Left hindlimb (tissue), 1 donor: ENCODE results near the gene ELP4.
A peak's percentile ranks its signal among the peaks of the same experiment; 100 is the strongest.

ENCODE experiments used
- DNase-seq: peaks from one replicate; pipeline ENCODE4 v3.0.0-alpha.2; 2018

Gene ELP4

GRCh38 chr11:31783252-31783651 lies 273.7 kb downstream of the ELP4 start:
- DNase-seq, result no peak

- DNase-seq, result no peak
Observed at GRCh38 chr11:31784611-31785010, 275.0 kb downstream of the ELP4 start.

- DNase-seq, result no peak
Observed at GRCh38 chr11:31786996-31787685, 277.6 kb downstream of the ELP4 start.

- DNase-seq, result no peak
Observed at GRCh38 chr11:31788085-31788484, 278.5 kb downstream of the ELP4 start.

- no peak for DNase-seq
Observed at GRCh38 chr11:31790649-31791048, 281.1 kb downstream of the ELP4 start.

GRCh38 chr11:31792036-31792435 lies 282.5 kb downstream of the ELP4 start:
- no peak for DNase-seq

GRCh38 chr11:31792456-31792855 lies 282.9 kb downstream of the ELP4 start:
- no peak for DNase-seq

- DNase-seq, result no peak
Observed at GRCh38 chr11:31793264-31793663, 283.7 kb downstream of the ELP4 start.

- no peak for DNase-seq
Observed at GRCh38 chr11:31794548-31794947, 285.0 kb downstream of the ELP4 start.

- no peak for DNase-seq
Observed at GRCh38 chr11:31795706-31796498, 286.3 kb downstream of the ELP4 start.

- no peak for DNase-seq
Observed at GRCh38 chr11:31796499-31797189, 287.1 kb downstream of the ELP4 start.

- no peak for DNase-seq
Observed at GRCh38 chr11:31797190-31798056, 287.9 kb downstream of the ELP4 start.

GRCh38 chr11:31798057-31798553 lies 288.5 kb downstream of the ELP4 start:
- no peak for DNase-seq

GRCh38 chr11:31798554-31799434 lies 289.2 kb downstream of the ELP4 start:
- DNase-seq, result peak; percentile 45

- peak; percentile 22 for DNase-seq
Observed at GRCh38 chr11:31799435-31800397, 290.1 kb downstream of the ELP4 start.

GRCh38 chr11:31800398-31801265 lies 291.1 kb downstream of the ELP4 start:
- DNase-seq, result no peak

- peak; percentile 30 for DNase-seq
Observed at GRCh38 chr11:31801298-31801702, 291.7 kb downstream of the ELP4 start.

- DNase-seq, result no peak
Observed at GRCh38 chr11:31802000-31802551, 292.5 kb downstream of the ELP4 start.

- DNase-seq, result no peak
Observed at GRCh38 chr11:31802609-31802989, 293.0 kb downstream of the ELP4 start.
